Stimulated activated CD4-positive, alpha-beta T cell treated with anti-CD3 and anti-CD28 coated beads, Interleukin-2, amount 100 ng/mL, for 48 hours (primary cell): ENCODE measurements around the gene PTBP1.

Experiments used
- DNase-seq, 2 donors: peaks; one replicate each; pipeline ENCODE4 v3.0.0-alpha.2; 2020

The PTBP1 gene

GRCh38 chr19:798415-799075 is 1.3 kb downstream of the PTBP1 start:
- DNase-seq = no peak

- no peak for DNase-seq
Observed at GRCh38 chr19:799076-799881, 2.0 kb downstream of the PTBP1 start.

GRCh38 chr19:800360-801029 is 3.2 kb downstream of the PTBP1 start:
- no peak for DNase-seq

- DNase-seq = no peak
Observed at GRCh38 chr19:801030-801860, 4.0 kb downstream of the PTBP1 start.

- no peak for DNase-seq
Observed at GRCh38 chr19:801861-802497, 4.7 kb downstream of the PTBP1 start.

- no peak for DNase-seq
Observed at GRCh38 chr19:802498-803098, 5.3 kb downstream of the PTBP1 start.

- no peak for DNase-seq
Observed at GRCh38 chr19:803099-803561, 5.9 kb downstream of the PTBP1 start.

GRCh38 chr19:803686-804418 is 6.6 kb downstream of the PTBP1 start:
- no peak for DNase-seq

- no peak for DNase-seq
Observed at GRCh38 chr19:804419-805165, 7.3 kb downstream of the PTBP1 start.

- no peak for DNase-seq
Observed at GRCh38 chr19:805166-805551, 7.9 kb downstream of the PTBP1 start.

- no peak for DNase-seq
Observed at GRCh38 chr19:805600-806550, 8.6 kb downstream of the PTBP1 start.

GRCh38 chr19:806815-807421 is 9.7 kb downstream of the PTBP1 start:
- DNase-seq = no peak

GRCh38 chr19:807627-808422 is 10.6 kb downstream of the PTBP1 start:
- no peak for DNase-seq

GRCh38 chr19:808423-808775 is 11.1 kb downstream of the PTBP1 start:
- no peak for DNase-seq

- no peak for DNase-seq
Observed at GRCh38 chr19:810077-810855, 13.0 kb downstream of the PTBP1 start.

GRCh38 chr19:810883-811489 is 13.7 kb downstream of the PTBP1 start:
- DNase-seq = no peak
